ENCODE results near the gene ISYNA1. TPM values are rescaled to one million over a fixed set of nuclear protein-coding genes. Genes with fewer than 3 reads are reported as not detected.

The ISYNA1 gene
- total and polyA plus RNA-seq, 2 donors (not counting 3 experiments of a cell fraction or from before 2014, with no cell fraction given): 69.0 to 70.2 TPM

GRCh38 chr19:18444513-18444912, 6.6 kb upstream of the ISYNA1 start:
- no peaks in the 10 kb centered on the region for H3K9me3 ChIP-seq (replicated peaks; ENCODE audit: control insufficient read depth, insufficient read depth, low read length)
- ChIA-PET CTCF (interaction anchor here (0.9 kb wide), 1 partner anchor 17 kb away, joined by 3 read pairs; no protein-coding TSS in a partner anchor), POLR2A (no interaction called here)

GRCh38 chr19:18443831-18444230, 5.9 kb upstream of the ISYNA1 start:
- no peak for TF ChIP-seq GATA2 (IDR thresholded peaks at IDR 0.05; ENCODE audit: insufficient read depth, insufficient read length, low read depth, low read length)
- no peak for TF ChIP-seq EZH2 (IDR thresholded peaks at IDR 0.05; ENCODE audit: borderline replicate concordance, low read depth, low read length, severe bottlenecking)
- TF ChIP-seq POLR2A (IDR thresholded peaks at IDR 0.05; ENCODE audit: low read depth, low read length): no peak
- no peak for TF ChIP-seq FOS (IDR thresholded peaks at IDR 0.05; ENCODE audit: borderline replicate concordance, insufficient read depth, low read length)
- no peak for TF ChIP-seq CTCF (IDR thresholded peaks at IDR 0.05; ENCODE audit: extremely low read depth in 1 of 2, insufficient read depth in 1 of 2, low read depth in 1 of 2, low read length in 2 of 2)
- no peak for TF ChIP-seq MYC (IDR thresholded peaks at IDR 0.05; ENCODE audit: low read depth, low read length)
- TF ChIP-seq MAX (IDR thresholded peaks at IDR 0.05; ENCODE audit: insufficient read depth, insufficient read length): no peak
- no peak for TF ChIP-seq POLR2AphosphoS5 (IDR thresholded peaks at IDR 0.05; ENCODE audit: insufficient read depth, low read depth, low read length)
- TF ChIP-seq JUN (IDR thresholded peaks at IDR 0.05; ENCODE audit: borderline replicate concordance, insufficient read depth, insufficient read length, low read depth): no peak
- no peak overlapping the region for H3K4me2 ChIP-seq (ENCODE audit: insufficient read depth, low read length)
- CTCF ChIA-PET: interaction anchor here (0.9 kb wide), 1 partner anchor 18 kb away, joined by 3 read pairs; no protein-coding TSS in a partner anchor
- FAIRE-seq: no peak
- H3K36me3 ChIP-seq (ENCODE audit: control insufficient read depth in 2 of 2, extremely low read depth in 1 of 2, insufficient read depth in 2 of 2, low read length in 2 of 2): peaks cover under 1 to 39% of the 10 kb centered on the region in 2 experiments
- DNase-seq (ENCODE audit: low read depth, low spot score): no peak
- no peaks in the 10 kb centered on the region for H4K20me1 ChIP-seq (replicated peaks; ENCODE audit: control insufficient read depth, extremely low read depth, insufficient read depth, low read length)
- dilution Hi-C loops (cut with MboI; ENCODE audit: extremely low pct_ligation_motif_present, low sequenced_read_pairs): no loop called here
- BruUV-seq (replicated peaks): no TSS peak
- H3K79me2 ChIP-seq (ENCODE audit: control insufficient read depth, insufficient read depth, low read length): no peaks in the 10 kb centered on the region
- no peak overlapping the region for H3K4me3 ChIP-seq (replicated peaks in 1 of 3; ENCODE audit: insufficient read depth in 1 of 3, low read depth in 1 of 3, low read length in 3 of 3)
- POLR2A ChIA-PET: no interaction called here
- H3K9me3 ChIP-seq (replicated peaks; ENCODE audit: control insufficient read depth, insufficient read depth, low read length): no peaks in the 10 kb centered on the region
- H3K9me1 ChIP-seq (replicated peaks; ENCODE audit: control insufficient read depth, extremely low read depth, insufficient read depth, low read length): no peaks in the 10 kb centered on the region
- no peaks in the 10 kb centered on the region for H3K4me1 ChIP-seq (ENCODE audit: control insufficient read depth, extremely low read depth, insufficient read depth, low read length)
- H3K27ac ChIP-seq (ENCODE audit: insufficient read depth, low read depth, low read length): no peak overlapping the region
- H3K27me3 ChIP-seq (ENCODE audit: control insufficient read depth in 2 of 2, insufficient read depth in 2 of 2, low read length in 2 of 2): no peaks in the 10 kb centered on the region
- no peak overlapping the region for H3K9ac ChIP-seq (replicated peaks; ENCODE audit: extremely low read depth, insufficient read depth, low read length)
- no peak overlapping the region for H2AFZ ChIP-seq (ENCODE audit: low read depth, low read length)
- intact Hi-C loops (cut with micrococcal nuclease): no loop called here

More at GRCh38 chr19:18444513-18444912, 6.6 kb upstream of the ISYNA1 start:
- no peaks in the 10 kb centered on the region for H4K20me1 ChIP-seq (replicated peaks; ENCODE audit: control insufficient read depth, extremely low read depth, insufficient read depth, low read length)
- H3K4me2 ChIP-seq (ENCODE audit: insufficient read depth, low read length): no peak overlapping the region
- FAIRE-seq (no peak), DNase-seq (ENCODE audit: low read depth, low spot score) (no peak)
- TF ChIP-seq POLR2A (IDR thresholded peaks at IDR 0.05; ENCODE audit: low read depth, low read length) (no peak), FOS (IDR thresholded peaks at IDR 0.05; ENCODE audit: borderline replicate concordance, insufficient read depth, low read length) (no peak), MAX (IDR thresholded peaks at IDR 0.05; ENCODE audit: insufficient read depth, insufficient read length) (no peak), MYC (IDR thresholded peaks at IDR 0.05; ENCODE audit: low read depth, low read length) (no peak), GATA2 (IDR thresholded peaks at IDR 0.05; ENCODE audit: insufficient read depth, insufficient read length, low read depth, low read length) (no peak)
- dilution Hi-C loops (cut with MboI; ENCODE audit: extremely low pct_ligation_motif_present, low sequenced_read_pairs): no loop called here
- H3K9ac ChIP-seq (replicated peaks; ENCODE audit: extremely low read depth, insufficient read depth, low read length): no peak overlapping the region
- intact Hi-C loops (cut with micrococcal nuclease): no loop called here
- no peak overlapping the region for H2AFZ ChIP-seq (ENCODE audit: low read depth, low read length)
- no peaks in the 10 kb centered on the region for H3K4me1 ChIP-seq (ENCODE audit: control insufficient read depth, extremely low read depth, insufficient read depth, low read length)
- H3K9me1 ChIP-seq (replicated peaks; ENCODE audit: control insufficient read depth, extremely low read depth, insufficient read depth, low read length): no peaks in the 10 kb centered on the region
- H3K4me3 ChIP-seq (replicated peaks in 1 of 3; ENCODE audit: insufficient read depth in 1 of 3, low read depth in 1 of 3, low read length in 3 of 3): no peak overlapping the region
- no peaks in the 10 kb centered on the region for H3K79me2 ChIP-seq (ENCODE audit: control insufficient read depth, insufficient read depth, low read length)
- peaks cover 3 to 45% of the 10 kb centered on the region in 2 experiments for H3K36me3 ChIP-seq (ENCODE audit: control insufficient read depth in 2 of 2, extremely low read depth in 1 of 2, insufficient read depth in 2 of 2, low read length in 2 of 2)
- no TSS peak for BruUV-seq (replicated peaks)
- no peaks in the 10 kb centered on the region for H3K27me3 ChIP-seq (ENCODE audit: control insufficient read depth in 2 of 2, insufficient read depth in 2 of 2, low read length in 2 of 2)
- H3K27ac ChIP-seq (ENCODE audit: insufficient read depth, low read depth, low read length): no peak overlapping the region
